H9 (cell line): ENCODE measurements around the gene TBC1D5. TPM values are rescaled to one million over a fixed set of nuclear protein-coding genes. Genes with fewer than 3 reads are reported as not detected.

ENCODE experiments used
- DNase-seq: peaks from one replicate; pipeline ENCODE4 v3.0.0-alpha.2; 2017
- H2AFZ ChIP-seq: one replicate; pipeline ENCODE4 v1.6.1; 2013; ENCODE audit warnings: mild to moderate bottlenecking, low read length, control low read depth, moderate library complexity
- H2AK5ac ChIP-seq: 2 replicates; pipeline ENCODE4 v1.6.1; 2013; ENCODE audit warnings: low read length, control low read depth, mixed read lengths; ENCODE audit not compliant: insufficient read length
- H2BK120ac ChIP-seq: one replicate; pipeline ENCODE4 v1.6.1; 2013; ENCODE audit warnings: low read depth, mild to moderate bottlenecking, low read length, control low read depth, inconsistent platforms; ENCODE audit not compliant: poor library complexity, severe bottlenecking
- H2BK12ac ChIP-seq: 2 replicates; pipeline ENCODE4 v1.6.1; 2013; ENCODE audit warnings: low read length, control low read depth, mixed read lengths, low read depth; ENCODE audit not compliant: insufficient read length
- H2BK15ac ChIP-seq: 2 replicates; pipeline ENCODE4 v1.6.1; 2013; ENCODE audit warnings: low read depth, low read length, control low read depth
- H2BK20ac ChIP-seq: one replicate; pipeline ENCODE4 v1.6.1; 2013; ENCODE audit warnings: low read depth, mild to moderate bottlenecking, low read length, control low read depth, inconsistent platforms; ENCODE audit not compliant: poor library complexity, severe bottlenecking
- H2BK5ac ChIP-seq: 2 replicates; pipeline ENCODE4 v1.6.1; 2013; ENCODE audit warnings: low read length, control low read depth, mixed read lengths; ENCODE audit not compliant: insufficient read length
- H3K14ac ChIP-seq: 2 replicates; pipeline ENCODE4 v1.6.1; 2013; ENCODE audit warnings: low read length, control low read depth; ENCODE audit not compliant: insufficient read depth
- H3K18ac ChIP-seq: 2 replicates; pipeline ENCODE4 v1.6.1; 2013; ENCODE audit warnings: low read depth, mild to moderate bottlenecking, mixed read lengths, low read length, control low read depth; ENCODE audit not compliant: insufficient read length
- H3K23ac ChIP-seq: 2 replicates; pipeline ENCODE4 v1.6.1; 2013; ENCODE audit warnings: low read length, control low read depth, mixed read lengths, low read depth; ENCODE audit not compliant: insufficient read length
- H3K23me2 ChIP-seq: 2 replicates; pipeline ENCODE4 v1.6.1; 2013; ENCODE audit warnings: low read depth, mild to moderate bottlenecking, mixed read lengths, low read length, control low read depth; ENCODE audit not compliant: insufficient read length, poor library complexity, severe bottlenecking
- H3K27ac ChIP-seq: 2 replicates; pipeline ENCODE4 v1.5.1; 2013; ENCODE audit warnings: low read length, control low read depth, mixed read lengths, low read depth; ENCODE audit not compliant: insufficient read length
- H3K27me3 ChIP-seq: 2 replicates; pipeline ENCODE4 v1.6.1; 2013; ENCODE audit warnings: low read length, control low read depth, inconsistent platforms; ENCODE audit not compliant: insufficient read depth
- H3K4ac ChIP-seq: 2 replicates; pipeline ENCODE4 v1.6.1; 2013; ENCODE audit warnings: low read depth, mild to moderate bottlenecking, control low read depth, inconsistent platforms, low read length, moderate library complexity
- H3K4me1 ChIP-seq: 2 replicates; pipeline ENCODE4 v1.6.1; 2013; ENCODE audit warnings: low read length, control low read depth, inconsistent platforms; ENCODE audit not compliant: insufficient read depth
- H3K4me2 ChIP-seq: 2 replicates; pipeline ENCODE4 v1.6.1; 2013; ENCODE audit warnings: low read length, control low read depth, mixed read lengths; ENCODE audit not compliant: insufficient read length, insufficient read depth
- H3K56ac ChIP-seq: 2 replicates; pipeline ENCODE4 v1.6.1; 2013; ENCODE audit warnings: low read depth, mild to moderate bottlenecking, mixed read lengths, low read length, control low read depth; ENCODE audit not compliant: insufficient read length
- H3K79me1 ChIP-seq: 2 replicates; pipeline ENCODE4 v1.6.1; 2013; ENCODE audit warnings: low read depth, mild to moderate bottlenecking, moderate library complexity, low read length, control low read depth, inconsistent platforms; ENCODE audit not compliant: insufficient read depth, poor library complexity, severe bottlenecking
- H3K79me2 ChIP-seq: 2 replicates; pipeline ENCODE4 v1.6.1; 2013; ENCODE audit warnings: low read length, control low read depth, inconsistent platforms; ENCODE audit not compliant: insufficient read depth
- H3K9ac ChIP-seq: 2 replicates; pipeline ENCODE4 v1.6.1; 2013; ENCODE audit warnings: low read length, control low read depth, mixed read lengths; ENCODE audit not compliant: insufficient read length; ENCODE audit errors: extremely low read depth
- H3K9me3 ChIP-seq: one replicate; pipeline ENCODE4 v1.6.1; 2013; ENCODE audit warnings: low read depth, low read length, inconsistent platforms; ENCODE audit not compliant: control insufficient read depth
- H3T11ph ChIP-seq: one replicate; pipeline ENCODE4 v1.6.1; 2013; ENCODE audit warnings: mild to moderate bottlenecking, low read length, control low read depth, inconsistent platforms
- H4K20me1 ChIP-seq: one replicate; pipeline ENCODE4 v1.6.1; 2013; ENCODE audit not compliant: control insufficient read depth, insufficient read length, insufficient read depth
- H4K5ac ChIP-seq: 2 replicates; pipeline ENCODE4 v1.6.1; 2013; ENCODE audit warnings: low read depth, mild to moderate bottlenecking, mixed read lengths, low read length, control low read depth; ENCODE audit not compliant: insufficient read length
- H4K8ac ChIP-seq: replicated peaks from 2 replicates; pipeline ENCODE4 v1.6.1; 2013; ENCODE audit warnings: low read length, control low read depth, mixed read lengths, low read depth; ENCODE audit not compliant: insufficient read length
- H4K91ac ChIP-seq: 2 replicates; pipeline ENCODE4 v1.6.1; 2013; ENCODE audit warnings: low read depth, mild to moderate bottlenecking, moderate library complexity, mixed read lengths, low read length, control low read depth; ENCODE audit not compliant: insufficient read length
- H3K27ac Mint-ChIP-seq, 3 experiments: 2 replicates in 2 of 3; 3 replicates in 1 of 3; pipeline ENCODE4 v1.8.0; 2020 to 2021; ENCODE audit warnings: mixed read lengths in 3 of 3, mild to moderate bottlenecking in 1 of 3, moderate library complexity in 1 of 3
- H3K27me3 Mint-ChIP-seq: 2 replicates; pipeline ENCODE4 v1.8.0; 2021; ENCODE audit warnings: low read depth, mild to moderate bottlenecking, moderate library complexity, mixed read lengths
- H3K36me3 Mint-ChIP-seq, 3 experiments: 2 replicates in 2 of 3; 3 replicates in 1 of 3; pipeline ENCODE4 v1.8.0; 2020 to 2021; ENCODE audit warnings: low read depth in 3 of 3, mixed read lengths in 3 of 3; ENCODE audit not compliant: insufficient read depth in 1 of 3
- H3K4me1 Mint-ChIP-seq, 2 experiments: 2 replicates each; pipeline ENCODE4 v1.8.0; 2020; ENCODE audit warnings: mixed read lengths in 2 of 2
- H3K4me3 Mint-ChIP-seq, 2 experiments: 2 replicates in 1 of 2; 3 replicates in 1 of 2; pipeline ENCODE4 v1.8.0; 2020 to 2021; ENCODE audit warnings: mild to moderate bottlenecking in 2 of 2, mixed read lengths in 2 of 2, moderate library complexity in 1 of 2
- H3K9me3 Mint-ChIP-seq, 2 experiments: 2 replicates in 1 of 2; 3 replicates in 1 of 2; pipeline ENCODE4 v1.8.0; 2020; ENCODE audit warnings: mild to moderate bottlenecking in 2 of 2, mixed read lengths in 2 of 2, moderate library complexity in 1 of 2
- CTCF ChIP-seq: fragments of 200-600 bp; sonication (generic); conservative IDR thresholded peaks from 3 replicates; pipeline ENCODE4 v1.8.0; 2021; ENCODE audit warnings: antibody characterized with exemption, mild to moderate bottlenecking
- WGBS: extraction: QIAGEN DNeasy Blood & Tissue Kit; methylation state at CpG from one replicate; pipeline ENCODE4 v1.1.7; 2013; ENCODE audit warnings: missing lambda C conversion rate, low lambda C conversion rate, mixed read lengths; ENCODE audit not compliant: insufficient read length; ENCODE audit errors: extremely low coverage; 5-methylcytosine and 5-hydroxymethylcytosine counted together
- total RNA-seq: library from RNA; stranded (reverse); gene quantifications from 2 replicates; pipeline ENCODE4 v1.2.1, GENCODE V29; 2021

Gene TBC1D5
- total RNA-seq, 1 experiment from 2014 or later: 25.0 TPM

- Histone ChIP-seq H3K27me3 (no peaks in the 10 kb centered on the region), H3K9ac (no peak overlapping the region), H4K20me1 (no peaks in the 10 kb centered on the region), H2BK20ac (no peak overlapping the region), H2BK5ac (no peak overlapping the region), H3K79me2 (no peaks in the 10 kb centered on the region), H3K4me2 (no peak overlapping the region), H4K8ac (no peak overlapping the region), H4K91ac (no peak overlapping the region), H2BK12ac (no peak overlapping the region), H3K23me2 (no peaks in the 10 kb centered on the region), H2BK15ac (no peak overlapping the region), H3K4ac (no peak overlapping the region), H3K9me3 (no peaks in the 10 kb centered on the region), H3K23ac (no peak overlapping the region), H3K79me1 (no peaks in the 10 kb centered on the region), H3K4me1 (no peaks in the 10 kb centered on the region), H3K27ac (no peak overlapping the region), H3K14ac (no peak overlapping the region), H3K56ac (no peak overlapping the region), H4K5ac (no peak overlapping the region), H2AK5ac (no peak overlapping the region), H2BK120ac (no peak overlapping the region), H3T11ph (no peak overlapping the region), H2AFZ (no peak overlapping the region), H3K18ac (no peak overlapping the region)
- Mint-ChIP-seq H3K36me3 (no peaks in the 10 kb centered on the region), H3K4me1 (peaks cover 37 to 38% of the 10 kb centered on the region in 2 experiments), H3K27ac (peak overlapping the region; percentile 28 to 93 (median 76); a peak in 4 of 7 replicates), H3K4me3 (no peak overlapping the region), H3K9me3 (no peaks in the 10 kb centered on the region), H3K27me3 (no peaks in the 10 kb centered on the region)
- no peak for TF ChIP-seq CTCF
- no peak for DNase-seq
- no CpG with 5 or more reads among the region's 6 CpGs for WGBS
These were observed 554.7 kb downstream of the TBC1D5 start for GRCh38 chr3:17187589-17188184.
